HG02763 (cell line): ENCODE results near the gene FAF1.
"Not testable (repeated sequence)": the region's sequence is repeated elsewhere in the genome, so short reads cannot be mapped to it uniquely, and the experiment has no call there.

ENCODE experiments used
- ATAC-seq: cut with Tn5 transposase; IDR thresholded peaks from one replicate; pipeline ENCODE4 v1.9.1; 2021; ENCODE audit warnings: mild to moderate bottlenecking, moderate library complexity; ENCODE audit not compliant: unreplicated experiment

Gene FAF1

GRCh38 chr1:50853325-50853724, 106.7 kb downstream of the FAF1 start:
- ATAC-seq = no peak

DNA sequence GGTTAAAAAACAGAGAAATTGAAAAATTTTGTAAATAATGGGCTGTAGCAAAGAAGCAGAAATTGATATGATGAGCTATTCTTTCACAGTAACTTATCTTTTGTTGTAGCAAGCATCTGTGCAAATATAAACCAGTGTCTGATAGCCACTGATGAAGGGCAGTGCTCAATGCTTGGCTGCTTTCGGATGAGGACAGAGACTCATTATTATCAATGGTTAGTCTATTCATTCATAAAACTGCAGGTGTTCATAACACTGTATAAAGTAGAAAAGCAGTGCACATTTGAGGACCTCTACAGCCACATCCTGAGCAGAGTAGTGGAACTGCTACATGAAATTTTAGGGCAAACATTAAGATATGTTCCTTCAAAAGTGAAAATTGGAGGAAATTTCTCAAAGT, 107.2 kb downstream of the FAF1 start:
- ATAC-seq = no peak

GRCh38 chr1:50851466-50851865, 108.6 kb downstream of the FAF1 start:
- no peak for ATAC-seq

GRCh38 chr1:50851034-50851433, 109.0 kb downstream of the FAF1 start:
- ATAC-seq = no peak

DNA sequence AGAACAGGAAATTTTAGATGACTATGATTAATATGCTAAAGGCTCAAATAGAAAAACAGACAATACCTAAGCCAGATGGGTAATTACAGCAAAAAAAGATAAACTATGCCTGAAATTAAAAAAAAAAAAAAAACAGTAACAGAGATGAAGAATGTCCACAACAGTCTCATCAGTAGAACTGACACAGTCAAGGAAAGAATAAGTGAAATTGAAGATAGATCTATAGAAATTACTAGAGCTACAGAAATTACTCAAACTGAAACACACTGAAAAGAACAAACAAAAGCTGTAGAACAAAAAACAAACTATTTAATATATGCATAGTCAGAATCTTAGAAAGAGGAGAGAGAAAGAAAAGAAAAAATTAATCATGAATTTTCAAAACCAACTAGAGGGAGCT, 112.8 kb downstream of the FAF1 start:
- ATAC-seq = no peak

- no peak for ATAC-seq
Measured at GRCh38 chr1:50846224-50846839, 113.7 kb downstream of the FAF1 start.

DNA sequence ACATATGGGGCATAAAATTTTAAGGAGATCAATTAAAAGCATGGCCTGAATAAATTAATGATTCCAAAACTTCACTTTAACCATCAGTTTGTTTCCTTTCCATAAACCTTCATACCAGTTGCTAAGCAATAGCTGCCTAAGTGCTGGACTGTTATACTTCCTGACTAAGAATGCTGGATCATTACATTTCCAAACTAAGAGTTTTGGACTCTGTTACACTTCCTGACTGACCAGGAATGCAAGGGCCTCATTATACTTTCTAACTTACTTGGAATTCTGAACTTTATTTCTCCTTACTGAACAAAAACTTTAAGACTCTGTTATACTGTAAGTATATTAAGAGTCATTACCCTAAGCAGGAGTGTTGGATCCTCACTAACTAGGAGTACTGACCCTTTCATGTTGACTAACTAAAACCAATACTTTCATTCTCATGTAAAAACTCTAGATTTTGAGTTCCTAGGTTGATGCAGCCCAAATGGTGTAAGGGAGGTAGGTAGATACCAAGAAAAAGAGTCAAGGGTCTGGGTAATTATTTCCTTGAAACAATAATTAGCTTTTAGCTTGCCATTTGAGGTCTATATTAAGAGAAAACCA, 118.2 kb downstream of the FAF1 start:
- ATAC-seq = no peak

DNA sequence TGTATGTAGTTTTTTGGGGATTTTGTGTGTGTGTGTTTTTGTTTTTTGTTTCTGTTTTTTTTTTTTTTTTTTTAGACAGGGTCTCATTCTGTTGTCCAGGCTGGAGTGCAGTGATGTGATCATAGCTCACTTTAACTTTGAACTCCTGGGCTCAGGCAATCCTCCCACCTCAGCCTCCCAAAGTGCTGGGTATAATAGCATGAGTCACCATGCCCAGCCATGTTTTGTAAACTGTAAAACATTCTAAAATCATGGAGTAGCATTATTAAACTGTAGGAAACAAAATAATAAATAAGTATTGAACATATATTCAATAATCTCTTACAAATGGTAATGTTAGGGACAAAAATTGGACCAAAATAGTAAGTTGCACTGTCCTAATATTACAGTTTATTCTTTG, 124.0 kb downstream of the FAF1 start:
- no peak for ATAC-seq

DNA sequence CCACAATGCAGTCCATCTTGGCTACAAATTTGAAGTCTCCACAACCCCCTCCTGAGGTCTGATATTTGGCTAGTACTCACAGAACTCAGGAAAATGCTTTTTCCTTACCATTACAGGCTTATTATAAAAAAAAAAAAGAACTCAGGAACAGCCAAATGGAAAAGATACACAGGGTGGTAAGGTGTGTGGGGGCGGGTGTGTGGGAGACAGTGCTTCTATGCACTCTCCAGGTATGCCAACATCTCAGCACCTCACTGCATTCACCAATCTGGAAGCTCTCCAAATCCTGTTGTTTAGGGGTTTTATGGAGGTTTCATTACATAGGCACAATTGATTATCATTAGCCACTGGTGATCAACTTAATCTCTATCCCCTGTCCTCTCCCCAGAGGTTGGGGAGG, 126.9 kb downstream of the FAF1 start:
- no peak for ATAC-seq

DNA sequence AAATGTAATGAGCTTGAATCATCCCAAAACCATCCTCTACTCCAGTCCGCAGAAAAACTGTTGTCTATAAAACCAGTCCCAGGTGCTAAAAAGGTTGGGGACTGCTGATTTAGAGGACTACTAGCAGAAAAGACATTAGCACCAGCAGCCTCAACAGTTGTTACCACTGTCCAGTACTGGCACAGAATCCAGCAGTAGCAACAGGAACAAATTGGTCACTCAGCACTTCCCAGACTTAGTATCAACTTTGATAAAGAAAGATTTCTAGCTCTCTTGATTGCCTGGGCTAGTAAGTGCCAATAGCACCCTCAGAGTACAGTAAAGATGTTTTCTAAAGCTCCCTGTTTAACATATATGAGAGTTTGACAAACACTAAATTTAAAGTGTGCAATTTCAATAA, 127.9 kb downstream of the FAF1 start:
- ATAC-seq = no peak

DNA sequence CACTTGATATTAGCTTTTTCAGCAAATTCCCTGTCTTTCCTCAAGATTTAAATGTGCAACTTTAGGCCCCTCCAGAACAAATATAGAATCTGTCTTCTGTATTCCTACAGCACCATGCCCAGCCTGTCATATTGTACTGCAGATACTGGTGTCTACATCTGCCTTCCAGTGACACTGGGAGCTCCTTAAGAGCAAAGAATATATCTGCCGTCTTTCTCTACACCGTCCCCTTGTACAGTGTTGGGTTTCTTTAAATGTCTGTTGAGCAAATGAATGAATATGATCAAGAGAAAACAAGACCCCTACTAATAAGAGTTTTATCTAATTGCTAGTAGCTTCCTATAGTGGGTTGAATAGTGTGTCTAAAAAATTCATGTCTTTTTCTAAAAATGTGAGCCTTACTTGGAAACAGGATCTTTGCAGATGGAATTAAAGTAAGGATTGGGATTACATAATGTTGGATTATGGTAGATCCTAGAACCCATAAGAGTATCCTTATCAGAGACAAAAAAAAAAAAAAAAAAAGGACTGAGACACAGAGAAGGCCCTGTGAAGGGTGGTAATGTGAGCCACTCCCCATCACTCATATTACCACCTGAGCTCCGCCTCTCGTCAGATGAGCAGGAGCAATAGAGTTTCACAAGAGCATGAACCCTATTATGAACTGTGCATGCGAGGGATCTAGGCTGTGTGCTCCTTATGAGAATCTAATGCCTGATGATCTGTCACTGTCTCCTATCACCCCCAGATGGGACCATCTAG, 128.6 kb downstream of the FAF1 start:
- no peak for ATAC-seq

DNA sequence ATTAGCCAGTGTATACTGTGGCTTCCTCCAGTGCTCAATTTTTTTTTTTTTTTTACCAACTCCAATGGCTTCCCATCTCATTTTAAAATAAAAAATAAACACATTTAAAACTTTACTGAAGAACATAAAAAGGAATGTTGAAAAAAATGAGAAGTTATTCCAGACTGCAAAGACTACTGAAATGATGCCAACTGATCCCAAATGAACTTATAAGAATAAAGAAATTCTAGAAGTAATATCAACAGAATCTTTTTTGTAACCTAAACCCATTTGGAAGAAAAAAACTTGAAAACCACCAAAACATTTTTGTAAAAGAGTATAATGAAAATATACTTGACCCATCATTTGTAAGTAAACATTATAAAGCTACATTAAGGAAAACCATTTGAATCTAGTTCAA, 129.4 kb downstream of the FAF1 start:
- no peak for ATAC-seq

GRCh38 chr1:50829014-50829958, 130.8 kb downstream of the FAF1 start:
- ATAC-seq = no peak

GRCh38 chr1:50827546-50827945, 132.5 kb downstream of the FAF1 start:
- no peak for ATAC-seq

- ATAC-seq = not testable (repeated sequence)
Measured at GRCh38 chr1:50826792-50827191, 133.3 kb downstream of the FAF1 start.

- ATAC-seq = no peak
Measured at GRCh38 chr1:50822035-50822776, 137.9 kb downstream of the FAF1 start.

DNA sequence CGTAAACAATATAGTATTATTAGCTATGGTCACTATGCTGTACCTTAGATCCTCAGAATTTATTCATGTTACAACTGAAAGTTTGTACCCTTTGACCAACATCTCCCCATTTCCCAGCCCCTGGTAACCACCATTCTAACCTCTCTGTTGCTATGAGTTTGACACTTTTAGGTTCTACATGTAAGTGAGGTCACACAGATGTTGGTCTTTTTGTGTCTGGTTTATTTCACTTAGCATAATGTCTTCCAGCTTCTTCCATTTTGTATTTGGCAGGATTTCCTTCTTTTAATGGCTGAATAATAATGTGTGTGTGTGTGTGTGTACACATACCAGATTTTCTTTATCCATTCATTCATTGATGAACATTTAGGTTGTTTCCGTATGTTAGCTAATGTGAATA, 139.5 kb downstream of the FAF1 start:
- no peak for ATAC-seq

DNA sequence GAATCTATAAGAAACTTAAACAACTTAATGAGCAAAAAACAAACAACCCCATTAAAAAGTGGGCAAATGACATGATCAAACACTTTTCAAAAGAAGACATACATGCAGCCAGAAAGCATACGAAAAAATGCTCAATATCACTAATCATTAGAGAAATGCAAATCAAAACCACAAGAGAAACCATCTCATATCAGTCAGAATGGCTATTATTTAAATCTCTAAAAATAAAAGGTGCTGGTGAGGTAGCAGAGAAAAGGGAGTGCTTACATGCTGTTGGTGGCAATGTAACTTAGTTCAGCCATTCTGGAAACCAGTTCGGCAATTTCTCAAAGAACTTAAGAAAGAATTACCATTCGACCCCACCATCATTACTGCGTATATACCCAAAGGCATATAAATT, 147.7 kb downstream of the FAF1 start:
- no peak for ATAC-seq

GRCh38 chr1:50808296-50808695, 151.8 kb downstream of the FAF1 start:
- no peak for ATAC-seq

GRCh38 chr1:50796272-50796671, 163.8 kb downstream of the FAF1 start:
- no peak for ATAC-seq

DNA sequence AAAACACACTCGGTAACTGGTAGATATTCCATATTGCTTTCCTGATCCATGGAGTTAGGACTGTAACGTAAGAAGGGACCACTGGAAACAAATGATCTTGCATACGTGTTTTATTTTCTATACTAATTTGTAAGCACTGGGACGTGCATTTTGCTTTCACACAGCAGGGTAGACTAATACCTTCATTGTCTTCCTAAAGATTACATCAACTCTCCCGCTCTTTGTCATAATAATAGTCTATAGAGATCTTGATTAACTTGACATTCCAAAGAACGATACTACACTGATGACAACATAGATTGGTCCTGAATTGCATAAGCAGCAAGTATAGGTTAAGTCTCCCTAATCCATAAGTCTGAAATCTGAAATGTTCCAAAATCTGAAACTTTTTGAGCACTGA, 166.5 kb downstream of the FAF1 start:
- ATAC-seq = no peak
